Neural cell (in vitro differentiated cells): ENCODE data around the gene CTXN2. TPM values are rescaled to one million over a fixed set of nuclear protein-coding genes. Genes with fewer than 3 reads are reported as not detected.

ENCODE experiments used
- H2AFZ ChIP-seq: fragments of 200-600, 300-800 bp; sonication (generic), shearing (Covaris generic); 2 replicates; pipeline ENCODE4 v1.6.0; 2014; ENCODE audit warnings: low read depth, mild to moderate bottlenecking, antibody characterized with exemption, low read length, moderate library complexity
- H3F3A ChIP-seq: fragments of 200-600 bp; shearing (Covaris generic); 2 replicates; pipeline ENCODE4 v1.6.1; 2016; ENCODE audit warnings: mild to moderate bottlenecking, moderate library complexity, mixed read lengths, antibody characterized with exemption, low read length; ENCODE audit not compliant: insufficient read depth, poor library complexity, severe bottlenecking
- H3K27ac ChIP-seq: fragments of 200-600, 300-800 bp; sonication (generic), shearing (Covaris generic); 2 replicates; pipeline ENCODE4 v1.5.1; 2014; ENCODE audit warnings: mild to moderate bottlenecking, low read length, moderate library complexity
- H3K27me3 ChIP-seq: fragments of 300-800, 200-600 bp; sonication (generic), shearing (Covaris generic); 2 replicates; pipeline ENCODE4 v1.6.0; 2014; ENCODE audit warnings: mild to moderate bottlenecking, low read depth, low read length, moderate library complexity; ENCODE audit not compliant: insufficient read depth
- H3K36me3 ChIP-seq: fragments of 300-800, 200-600 bp; sonication (generic), shearing (Covaris generic); 2 replicates; pipeline ENCODE4 v1.5.1; 2014; ENCODE audit warnings: mild to moderate bottlenecking, antibody characterized with exemption, low read length, moderate library complexity; ENCODE audit not compliant: insufficient read depth
- H3K4me2 ChIP-seq: fragments of 300-800, 200-600 bp; sonication (generic), shearing (Covaris generic); 2 replicates; pipeline ENCODE4 v1.6.0; 2014; ENCODE audit warnings: mild to moderate bottlenecking, low read length
- H3K4me3 ChIP-seq: fragments of 300-800, 200-600 bp; sonication (generic), shearing (Covaris generic); 2 replicates; pipeline ENCODE4 v1.5.1; 2014; ENCODE audit warnings: mild to moderate bottlenecking, low read length, moderate library complexity
- H3K79me2 ChIP-seq: fragments of 200-600 bp; shearing (Covaris generic); replicated peaks from 2 replicates; pipeline ENCODE4 v1.6.0; 2014; ENCODE audit warnings: mild to moderate bottlenecking, low read length, moderate library complexity; ENCODE audit not compliant: insufficient read depth
- H3K9ac ChIP-seq: fragments of 300-800, 200-600 bp; sonication (generic), shearing (Covaris generic); 2 replicates; pipeline ENCODE4 v1.6.1; 2016; ENCODE audit warnings: mild to moderate bottlenecking, low read length, mixed read lengths
- H3K9me2 ChIP-seq: fragments of 200-600 bp; shearing (Covaris generic); 2 replicates; pipeline ENCODE4 v1.6.1; 2016; ENCODE audit warnings: mild to moderate bottlenecking, low read length, mixed read lengths; ENCODE audit not compliant: insufficient read depth
- H3K9me3 ChIP-seq: fragments of 200-600, 300-800 bp; sonication (generic), shearing (Covaris generic); 2 replicates; pipeline ENCODE4 v1.6.1; 2016; ENCODE audit warnings: mild to moderate bottlenecking, mixed run types, low read length, moderate library complexity, mixed read lengths
- H4K20me1 ChIP-seq: fragments of 200-600 bp; shearing (Covaris generic); 2 replicates; pipeline ENCODE4 v1.6.1; 2016; ENCODE audit warnings: mild to moderate bottlenecking, mixed run types; ENCODE audit not compliant: insufficient read depth
- EP300 ChIP-seq: fragments of 450-650 bp; conservative IDR thresholded peaks from 2 replicates; pipeline ENCODE4 v1.6.1; 2014; ENCODE audit warnings: antibody characterized with exemption, mild to moderate bottlenecking, moderate library complexity; ENCODE audit not compliant: poor library complexity, severe bottlenecking
- EZH2 ChIP-seq: fragments of 200-600, 300-800 bp; shearing (Covaris generic), sonication (generic); IDR thresholded peaks from 2 replicates; pipeline ENCODE4 v1.6.1; 2014; ENCODE audit warnings: antibody characterized with exemption, low read length, borderline replicate concordance, mild to moderate bottlenecking; ENCODE audit not compliant: insufficient read depth, poor library complexity, severe bottlenecking
- MXI1 ChIP-seq: fragments of 450-650 bp; conservative IDR thresholded peaks from 2 replicates; pipeline ENCODE4 v1.6.1; 2014; ENCODE audit warnings: antibody characterized with exemption, mild to moderate bottlenecking; ENCODE audit not compliant: poor library complexity, severe bottlenecking
- POLR2AphosphoS5 ChIP-seq: IDR thresholded peaks from 2 replicates; pipeline ENCODE4 v1.6.1; 2012
- RAD21 ChIP-seq: fragments of 450-650 bp; conservative IDR thresholded peaks from 2 replicates; pipeline ENCODE4 v1.6.1; 2014; ENCODE audit warnings: antibody characterized with exemption, mild to moderate bottlenecking, moderate library complexity
- SMC3 ChIP-seq: fragments of 450-650 bp; conservative IDR thresholded peaks from 2 replicates; pipeline ENCODE4 v1.6.1; 2014; ENCODE audit warnings: antibody characterized with exemption, mild to moderate bottlenecking, moderate library complexity; ENCODE audit not compliant: poor library complexity
- TAF1 ChIP-seq: IDR thresholded peaks from 2 replicates; pipeline ENCODE4 v1.6.1; 2012; ENCODE audit warnings: low read depth
- polyA plus RNA-seq: library from polyadenylated mRNA; depleted of rRNA; stranded (reverse); fragments of >200 nt; gene quantifications from 2 replicates; pipeline ENCODE4 v1.2.3, GENCODE V29; 2014
- TF ChIP-seq, protein P1 (sequence below): IDR thresholded peaks from 2 replicates; pipeline ENCODE4 v1.6.1; 2012; ENCODE audit warnings: borderline replicate concordance
- TF ChIP-seq, protein P2 (sequence below): fragments of 450-650 bp; IDR thresholded peaks from 2 replicates; pipeline ENCODE4 v1.5.1; 2014; ENCODE audit warnings: antibody characterized with exemption, mild to moderate bottlenecking, moderate library complexity; ENCODE audit not compliant: poor library complexity, severe bottlenecking

The CTXN2 gene
- polyA plus RNA-seq, 1 donor from 2014 or later, result 0.69 TPM

DNA sequence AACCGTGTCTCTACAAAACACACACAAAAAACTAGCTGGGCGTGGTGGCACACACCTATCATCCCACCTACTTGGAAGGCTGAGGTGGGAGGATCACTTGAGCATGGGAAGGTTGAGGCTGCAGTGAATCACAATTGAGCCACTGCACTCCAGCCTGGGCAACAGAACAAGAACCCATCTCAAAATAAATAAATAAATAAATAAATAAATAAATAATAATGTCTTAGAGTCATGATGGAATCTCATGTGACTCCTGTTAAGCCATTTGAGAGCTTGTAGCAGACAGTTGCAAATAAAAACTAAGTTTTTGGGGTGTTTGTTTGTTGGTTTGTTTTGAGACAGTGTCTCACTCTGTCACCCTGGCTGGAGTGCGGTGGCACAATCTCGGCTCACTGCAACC lies 47.9 kb downstream of the CTXN2 start:
- Histone ChIP-seq H3F3A (no peaks in the 10 kb centered on the region), H3K27ac (no peak overlapping the region), H3K79me2 (no peaks in the 10 kb centered on the region), H2AFZ (no peak overlapping the region), H3K9me3 (no peaks in the 10 kb centered on the region), H3K4me3 (no peak overlapping the region), H3K4me2 (no peak overlapping the region), H3K36me3 (no peaks in the 10 kb centered on the region), H3K27me3 (no peaks in the 10 kb centered on the region), H3K9me2 (no peaks in the 10 kb centered on the region), H4K20me1 (no peaks in the 10 kb centered on the region), H3K9ac (no peak overlapping the region)
- TF ChIP-seq TAF1 (no peak), EZH2 (no peak), EP300 (no peak), POLR2AphosphoS5 (no peak)
- TF ChIP-seq, protein P1, sequence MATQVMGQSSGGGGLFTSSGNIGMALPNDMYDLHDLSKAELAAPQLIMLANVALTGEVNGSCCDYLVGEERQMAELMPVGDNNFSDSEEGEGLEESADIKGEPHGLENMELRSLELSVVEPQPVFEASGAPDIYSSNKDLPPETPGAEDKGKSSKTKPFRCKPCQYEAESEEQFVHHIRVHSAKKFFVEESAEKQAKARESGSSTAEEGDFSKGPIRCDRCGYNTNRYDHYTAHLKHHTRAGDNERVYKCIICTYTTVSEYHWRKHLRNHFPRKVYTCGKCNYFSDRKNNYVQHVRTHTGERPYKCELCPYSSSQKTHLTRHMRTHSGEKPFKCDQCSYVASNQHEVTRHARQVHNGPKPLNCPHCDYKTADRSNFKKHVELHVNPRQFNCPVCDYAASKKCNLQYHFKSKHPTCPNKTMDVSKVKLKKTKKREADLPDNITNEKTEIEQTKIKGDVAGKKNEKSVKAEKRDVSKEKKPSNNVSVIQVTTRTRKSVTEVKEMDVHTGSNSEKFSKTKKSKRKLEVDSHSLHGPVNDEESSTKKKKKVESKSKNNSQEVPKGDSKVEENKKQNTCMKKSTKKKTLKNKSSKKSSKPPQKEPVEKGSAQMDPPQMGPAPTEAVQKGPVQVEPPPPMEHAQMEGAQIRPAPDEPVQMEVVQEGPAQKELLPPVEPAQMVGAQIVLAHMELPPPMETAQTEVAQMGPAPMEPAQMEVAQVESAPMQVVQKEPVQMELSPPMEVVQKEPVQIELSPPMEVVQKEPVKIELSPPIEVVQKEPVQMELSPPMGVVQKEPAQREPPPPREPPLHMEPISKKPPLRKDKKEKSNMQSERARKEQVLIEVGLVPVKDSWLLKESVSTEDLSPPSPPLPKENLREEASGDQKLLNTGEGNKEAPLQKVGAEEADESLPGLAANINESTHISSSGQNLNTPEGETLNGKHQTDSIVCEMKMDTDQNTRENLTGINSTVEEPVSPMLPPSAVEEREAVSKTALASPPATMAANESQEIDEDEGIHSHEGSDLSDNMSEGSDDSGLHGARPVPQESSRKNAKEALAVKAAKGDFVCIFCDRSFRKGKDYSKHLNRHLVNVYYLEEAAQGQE, result no peak

DNA sequence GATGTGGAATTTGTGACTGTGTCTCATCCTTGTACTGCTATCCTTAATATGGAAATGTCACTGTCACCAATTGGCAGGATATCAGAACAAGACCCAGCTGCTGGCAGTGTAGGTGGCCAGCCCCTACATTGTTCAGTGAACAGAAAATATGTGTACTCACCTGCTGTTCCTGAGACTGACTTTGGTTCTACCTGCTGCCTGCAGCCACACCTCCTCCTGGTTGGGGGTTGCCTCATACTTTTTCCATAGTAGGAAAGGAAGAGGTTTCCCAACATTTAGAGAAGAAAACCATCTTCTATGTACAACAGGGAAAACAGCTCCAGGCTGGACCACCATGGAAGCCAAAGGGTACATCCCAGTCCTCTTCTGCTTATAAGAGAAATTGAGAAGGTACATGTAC lies 50.5 kb downstream of the CTXN2 start:
- Histone ChIP-seq H4K20me1 (no peaks in the 10 kb centered on the region), H3K4me3 (no peak overlapping the region), H3K9ac (no peak overlapping the region), H2AFZ (no peak overlapping the region), H3K27me3 (no peaks in the 10 kb centered on the region), H3K36me3 (no peaks in the 10 kb centered on the region), H3K4me2 (no peak overlapping the region), H3K9me2 (no peaks in the 10 kb centered on the region), H3K27ac (no peak overlapping the region), H3F3A (no peaks in the 10 kb centered on the region), H3K9me3 (no peaks in the 10 kb centered on the region), H3K79me2 (no peaks in the 10 kb centered on the region)
- TF ChIP-seq MXI1 (no peak), EP300 (no peak), POLR2AphosphoS5 (no peak), TAF1 (no peak), SMC3 (no peak), RAD21 (no peak), EZH2 (no peak)
- TF ChIP-seq, protein P2, sequence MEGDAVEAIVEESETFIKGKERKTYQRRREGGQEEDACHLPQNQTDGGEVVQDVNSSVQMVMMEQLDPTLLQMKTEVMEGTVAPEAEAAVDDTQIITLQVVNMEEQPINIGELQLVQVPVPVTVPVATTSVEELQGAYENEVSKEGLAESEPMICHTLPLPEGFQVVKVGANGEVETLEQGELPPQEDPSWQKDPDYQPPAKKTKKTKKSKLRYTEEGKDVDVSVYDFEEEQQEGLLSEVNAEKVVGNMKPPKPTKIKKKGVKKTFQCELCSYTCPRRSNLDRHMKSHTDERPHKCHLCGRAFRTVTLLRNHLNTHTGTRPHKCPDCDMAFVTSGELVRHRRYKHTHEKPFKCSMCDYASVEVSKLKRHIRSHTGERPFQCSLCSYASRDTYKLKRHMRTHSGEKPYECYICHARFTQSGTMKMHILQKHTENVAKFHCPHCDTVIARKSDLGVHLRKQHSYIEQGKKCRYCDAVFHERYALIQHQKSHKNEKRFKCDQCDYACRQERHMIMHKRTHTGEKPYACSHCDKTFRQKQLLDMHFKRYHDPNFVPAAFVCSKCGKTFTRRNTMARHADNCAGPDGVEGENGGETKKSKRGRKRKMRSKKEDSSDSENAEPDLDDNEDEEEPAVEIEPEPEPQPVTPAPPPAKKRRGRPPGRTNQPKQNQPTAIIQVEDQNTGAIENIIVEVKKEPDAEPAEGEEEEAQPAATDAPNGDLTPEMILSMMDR, result no peak
- TF ChIP-seq, protein P1, result no peak
